ENCODE data around the gene SDK1. TPM values are rescaled to one million over a fixed set of nuclear protein-coding genes. Genes with fewer than 3 reads are reported as not detected.

The SDK1 gene
- total RNA-seq, 1 donor from 2014 or later: 4.3 TPM

DNA sequence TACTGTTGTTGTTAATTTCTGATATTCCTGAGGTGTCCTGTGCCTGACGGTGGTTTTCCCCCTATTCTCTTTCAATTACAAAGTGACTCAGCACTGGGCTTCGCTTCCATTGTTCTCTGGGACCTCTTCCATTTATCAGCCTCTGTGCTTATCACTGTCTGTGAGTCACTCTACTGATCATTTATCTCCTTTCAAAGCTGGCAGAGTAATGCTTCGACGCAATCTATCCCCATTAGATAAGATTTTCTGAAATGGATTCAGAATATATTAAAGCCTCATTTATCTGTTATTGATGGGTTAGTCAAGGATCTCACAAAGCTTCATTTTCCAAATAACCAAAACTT lies 679.2 kb downstream of the SDK1 start:
- Mint-ChIP-seq H3K4me3 (ENCODE audit: unreplicated experiment) (no peak overlapping the region), H3K9me3 (ENCODE audit: unreplicated experiment) (peaks cover 11% of the 10 kb centered on the region), H3K27ac (ENCODE audit: unreplicated experiment) (peak overlapping the region; percentile 45), H3K27me3 (ENCODE audit: unreplicated experiment) (peaks cover 2% of the 10 kb centered on the region), H3K4me1 (ENCODE audit: unreplicated experiment) (peaks cover 6% of the 10 kb centered on the region), H3K36me3 (ENCODE audit: low read depth, unreplicated experiment) (peaks cover 5% of the 10 kb centered on the region)
- no peak for DNase-seq (ENCODE audit: low spot score)
- TF ChIP-seq CTCF (IDR thresholded peaks at IDR 0.05; ENCODE audit: unreplicated experiment): no peak

DNA sequence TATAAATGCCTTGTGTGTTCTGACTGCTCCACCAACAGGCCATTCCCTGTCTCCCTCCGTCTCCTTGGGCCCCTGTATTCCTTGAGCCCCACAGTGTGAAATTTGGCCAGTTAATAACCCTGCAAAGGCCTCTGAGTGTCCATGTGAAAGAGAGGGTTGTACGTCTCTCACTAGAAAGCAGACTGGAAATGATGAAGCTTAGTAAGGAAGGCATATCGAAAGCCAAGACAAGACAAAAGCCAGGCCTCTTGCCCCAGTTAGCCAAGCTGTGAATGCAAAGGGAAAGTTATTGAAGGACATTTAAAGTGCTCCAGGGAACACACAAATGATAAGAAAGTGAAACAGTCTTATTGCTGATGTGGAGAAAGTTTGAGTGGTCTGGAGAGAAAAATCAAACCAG lies 680.2 kb downstream of the SDK1 start:
- no peak overlapping the region for H3K27ac Mint-ChIP-seq (ENCODE audit: unreplicated experiment)

GRCh38 chr7:3984456-3984855 lies 683.4 kb downstream of the SDK1 start:
- Mint-ChIP-seq H3K27ac (ENCODE audit: unreplicated experiment) (no peak overlapping the region), H3K4me3 (ENCODE audit: unreplicated experiment) (no peak overlapping the region)

More for the DNA sequence above, 680.2 kb downstream of the SDK1 start:
- Mint-ChIP-seq H3K4me3 (ENCODE audit: unreplicated experiment) (no peak overlapping the region), H3K9me3 (ENCODE audit: unreplicated experiment) (peaks cover 11% of the 10 kb centered on the region), H3K27me3 (ENCODE audit: unreplicated experiment) (peaks cover 2% of the 10 kb centered on the region), H3K4me1 (ENCODE audit: unreplicated experiment) (peaks cover 6% of the 10 kb centered on the region), H3K36me3 (ENCODE audit: low read depth, unreplicated experiment) (peaks cover 5% of the 10 kb centered on the region)
- no peak for TF ChIP-seq CTCF (IDR thresholded peaks at IDR 0.05; ENCODE audit: unreplicated experiment)
- DNase-seq (ENCODE audit: low spot score): no peak

GRCh38 chr7:3986927-3987326 lies 685.9 kb downstream of the SDK1 start:
- no peak for TF ChIP-seq CTCF (IDR thresholded peaks at IDR 0.05; ENCODE audit: unreplicated experiment)
- Mint-ChIP-seq H3K36me3 (ENCODE audit: low read depth, unreplicated experiment) (no peaks in the 10 kb centered on the region), H3K9me3 (ENCODE audit: unreplicated experiment) (no peaks in the 10 kb centered on the region), H3K27me3 (ENCODE audit: unreplicated experiment) (peaks cover 5% of the 10 kb centered on the region), H3K27ac (ENCODE audit: unreplicated experiment) (no peak overlapping the region), H3K4me3 (ENCODE audit: unreplicated experiment) (no peak overlapping the region), H3K4me1 (ENCODE audit: unreplicated experiment) (no peaks in the 10 kb centered on the region)
- DNase-seq (ENCODE audit: low spot score): no peak

More at GRCh38 chr7:3984456-3984855, 683.4 kb downstream of the SDK1 start:
- no peaks in the 10 kb centered on the region for H3K36me3 Mint-ChIP-seq (ENCODE audit: low read depth, unreplicated experiment)
- peaks cover 4% of the 10 kb centered on the region for H3K4me1 Mint-ChIP-seq (ENCODE audit: unreplicated experiment)
- TF ChIP-seq CTCF (IDR thresholded peaks at IDR 0.05; ENCODE audit: unreplicated experiment): no peak
- H3K9me3 Mint-ChIP-seq (ENCODE audit: unreplicated experiment): no peaks in the 10 kb centered on the region
- H3K27me3 Mint-ChIP-seq (ENCODE audit: unreplicated experiment): no peaks in the 10 kb centered on the region
- DNase-seq (ENCODE audit: low spot score): no peak

- Mint-ChIP-seq H3K27ac (ENCODE audit: unreplicated experiment) (no peak overlapping the region), H3K4me3 (ENCODE audit: unreplicated experiment) (no peak overlapping the region), H3K9me3 (ENCODE audit: unreplicated experiment) (no peaks in the 10 kb centered on the region), H3K4me1 (ENCODE audit: unreplicated experiment) (no peaks in the 10 kb centered on the region), H3K27me3 (ENCODE audit: unreplicated experiment) (peaks cover 5% of the 10 kb centered on the region), H3K36me3 (ENCODE audit: low read depth, unreplicated experiment) (no peaks in the 10 kb centered on the region)
- DNase-seq (ENCODE audit: low spot score): no peak
- TF ChIP-seq CTCF (IDR thresholded peaks at IDR 0.05; ENCODE audit: unreplicated experiment): no peak
Observed at GRCh38 chr7:3987426-3987927, 686.4 kb downstream of the SDK1 start.

Data from endothelial cell (in vitro differentiated cells).